NAMALWA (cell line): ENCODE data around the gene ANKRD11.
A peak's percentile ranks its signal among the peaks of the same experiment; 100 is the strongest.
"Not testable (repeated sequence)": the region's sequence is repeated elsewhere in the genome, so short reads cannot be mapped to it uniquely, and the experiment has no call there.

Source experiments
- DNase-seq: peaks from one replicate; pipeline ENCODE4 v3.0.0-alpha.2; 2015; ENCODE audit warnings: low spot score

ANKRD11 gene

DNA sequence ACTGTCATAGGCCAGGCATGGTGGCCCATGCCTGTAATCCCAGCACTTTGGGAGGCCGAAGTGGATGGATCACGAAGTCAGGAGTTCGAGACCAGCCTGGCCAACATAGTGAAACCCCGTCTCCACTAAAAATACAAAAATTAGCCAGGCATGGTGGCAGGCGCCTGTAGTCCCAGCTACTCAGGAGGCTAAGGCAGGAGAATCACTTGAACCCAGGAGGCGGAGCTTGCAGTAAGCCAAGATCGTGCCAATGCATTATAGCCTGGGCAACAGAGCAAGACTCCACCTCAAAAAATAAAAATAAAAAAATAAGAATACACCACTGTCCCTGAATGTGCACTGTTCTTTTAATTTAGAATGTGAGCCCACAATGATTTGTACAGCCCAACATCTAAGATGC, 61.8 kb downstream of the ANKRD11 start:
- DNase-seq = not testable (repeated sequence)

DNA sequence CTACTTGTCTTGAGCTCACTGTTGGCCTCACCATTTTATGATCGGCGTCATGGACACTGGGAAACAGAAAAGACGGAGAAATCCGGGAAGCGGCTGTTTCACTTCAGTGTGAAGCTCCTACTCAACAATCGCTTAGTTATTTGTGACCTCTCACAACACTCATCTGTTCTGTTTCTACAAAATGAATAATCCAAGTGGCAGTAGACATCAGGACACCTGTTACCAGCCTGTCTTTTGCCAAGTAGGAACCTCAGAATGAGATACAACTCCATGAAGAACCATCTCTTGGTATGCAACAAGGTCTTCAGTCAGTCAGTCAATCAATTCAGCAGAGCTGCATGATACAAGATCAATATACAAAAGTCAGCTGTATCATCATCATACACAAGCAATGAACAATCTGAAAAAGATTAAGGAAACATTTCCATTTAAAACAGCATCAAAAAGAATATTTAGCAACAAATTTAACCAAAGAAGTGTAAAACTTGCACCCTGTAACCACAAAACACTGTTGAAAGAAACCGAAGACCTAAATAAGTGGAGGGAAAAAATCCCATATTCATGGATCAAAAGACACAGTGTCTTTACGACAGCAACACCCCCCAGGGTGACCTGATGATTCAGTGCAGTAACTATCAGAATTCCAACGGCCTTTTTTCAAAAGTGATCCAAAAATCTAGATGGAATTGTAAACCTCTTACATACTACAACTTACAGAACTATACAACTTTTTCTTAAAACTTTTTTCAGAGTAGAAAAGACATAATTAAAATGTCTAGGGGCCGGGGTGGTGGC, 63.4 kb downstream of the ANKRD11 start:
- no peak for DNase-seq

DNA sequence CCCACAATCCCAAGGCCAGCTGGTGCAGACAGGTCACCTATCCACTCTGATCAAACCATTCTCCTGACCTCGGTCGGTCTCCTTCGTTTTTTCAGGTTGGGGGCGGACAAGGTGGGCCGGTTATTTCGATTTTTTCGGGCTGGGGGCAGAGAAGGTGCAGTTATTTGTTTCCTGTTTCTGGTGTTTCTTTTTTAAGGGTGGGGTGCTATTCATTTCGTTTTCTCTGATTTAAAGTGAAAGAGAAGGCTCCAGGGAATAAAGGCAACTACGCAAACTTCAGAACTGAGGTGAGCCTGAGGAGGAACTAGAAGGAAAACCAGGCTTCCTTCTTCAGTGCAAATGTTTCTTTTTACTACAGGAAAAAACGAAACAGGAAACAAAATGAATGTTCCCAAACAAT, 64.8 kb downstream of the ANKRD11 start:
- no peak for DNase-seq

DNA sequence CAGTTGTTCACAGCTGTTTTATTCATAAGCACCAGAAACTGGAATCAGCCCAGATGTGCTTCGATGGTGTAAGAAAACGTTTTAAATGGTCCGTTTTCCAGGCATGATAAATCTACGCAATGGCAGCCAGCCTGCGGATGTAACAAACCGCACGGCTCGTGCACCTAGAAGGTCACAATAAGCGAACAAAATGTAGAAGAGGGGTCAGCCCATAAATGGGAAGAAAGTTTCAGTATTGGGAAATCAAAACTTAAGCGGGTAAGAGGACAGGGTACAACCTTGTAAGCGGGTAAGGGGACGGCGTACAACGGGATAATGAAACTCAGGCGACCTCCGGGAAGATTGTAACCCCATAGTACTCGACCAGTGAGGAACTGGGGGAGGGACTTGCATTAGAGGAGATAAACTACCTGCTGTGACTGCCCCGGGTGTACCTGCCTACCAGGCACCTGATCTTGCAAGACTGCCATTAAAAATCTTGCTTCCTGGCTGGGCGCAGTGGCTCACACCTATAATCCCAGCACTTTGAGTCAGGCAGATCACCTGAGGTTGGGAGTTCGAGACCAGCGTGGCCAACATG, 66.6 kb downstream of the ANKRD11 start:
- no peak for DNase-seq

DNA sequence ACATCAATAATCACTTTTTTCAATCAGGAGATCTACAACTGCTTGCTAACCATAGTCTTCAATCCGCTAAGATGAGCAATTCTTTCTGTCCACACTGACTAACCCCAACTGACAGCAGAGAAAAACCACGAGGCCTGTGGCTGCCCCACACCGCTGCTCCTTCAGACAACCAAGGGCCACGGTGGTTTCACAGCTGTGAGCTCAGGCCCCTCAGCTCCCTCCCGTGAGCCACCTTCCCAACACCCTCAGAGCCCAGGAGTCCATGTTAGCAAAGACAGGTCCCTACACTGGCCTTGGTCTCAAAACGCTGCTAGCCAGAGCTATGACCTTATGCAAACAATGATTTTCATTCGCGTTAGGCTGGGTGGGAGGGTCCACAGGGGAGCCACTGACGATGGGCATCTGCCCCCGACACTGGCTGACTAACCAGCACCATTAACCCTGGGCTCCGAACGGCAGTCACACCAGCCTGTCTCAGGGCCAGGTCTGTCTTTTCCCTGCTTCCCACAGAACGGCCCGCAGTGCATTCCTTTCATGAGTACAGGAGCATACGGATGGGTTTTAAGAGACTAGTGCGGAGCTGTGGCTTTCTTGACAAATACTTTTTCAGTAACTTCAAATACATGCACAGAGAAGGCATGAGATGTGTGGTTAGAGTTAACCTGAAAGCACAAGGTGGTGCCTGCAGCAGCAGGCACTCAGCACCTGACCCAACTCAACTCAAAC, 67.3 kb downstream of the ANKRD11 start:
- DNase-seq = no peak

DNA sequence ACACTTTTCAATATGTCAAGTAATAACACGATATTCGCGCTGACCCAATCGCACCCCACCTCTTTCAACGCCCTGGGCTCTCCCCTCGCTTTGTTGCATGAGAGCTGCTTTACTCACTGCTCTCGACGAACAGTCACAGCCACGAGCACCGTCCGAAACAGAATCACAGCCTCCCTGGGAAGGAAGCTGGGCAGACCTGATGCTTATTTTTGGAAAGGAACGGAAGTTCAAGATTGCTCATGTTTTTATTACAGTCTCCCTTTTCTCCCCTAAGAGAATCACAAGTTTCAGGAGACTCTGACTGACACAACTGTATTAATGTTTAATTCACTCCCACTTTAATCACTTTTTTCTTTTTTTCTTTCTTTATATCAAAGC, 67.8 kb downstream of the ANKRD11 start:
- DNase-seq = no peak

GRCh38 chr16:89421300-89421699, 69.1 kb downstream of the ANKRD11 start:
- DNase-seq = not testable (repeated sequence)

- DNase-seq = no peak
Measured at GRCh38 chr16:89420204-89420603, 70.2 kb downstream of the ANKRD11 start.

- DNase-seq = no peak
Measured at GRCh38 chr16:89418352-89418751, 72.0 kb downstream of the ANKRD11 start.

DNA sequence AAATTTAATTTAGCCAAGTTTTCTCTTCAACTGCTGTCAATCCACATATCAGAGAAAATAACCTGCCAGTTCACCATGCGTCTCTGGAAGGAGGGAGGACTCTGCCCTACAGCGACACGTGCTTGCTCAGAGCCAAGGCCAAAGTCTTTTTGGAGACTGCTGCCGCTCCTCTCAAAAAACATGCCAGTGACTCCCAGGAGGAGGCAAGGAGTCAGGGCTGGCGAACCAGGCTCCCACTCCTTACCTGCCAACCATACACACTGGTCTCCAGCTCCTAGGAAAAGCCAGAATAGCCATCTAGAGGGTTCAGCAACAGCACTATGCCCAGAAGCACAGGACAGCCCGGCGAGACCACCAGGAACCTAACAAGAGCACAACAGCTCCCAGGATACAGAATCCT, 73.0 kb downstream of the ANKRD11 start:
- no peak for DNase-seq

- DNase-seq = no peak
Measured at GRCh38 chr16:89413811-89414585, 76.4 kb downstream of the ANKRD11 start.

GRCh38 chr16:89412811-89413210, 77.5 kb downstream of the ANKRD11 start:
- DNase-seq = no peak

DNA sequence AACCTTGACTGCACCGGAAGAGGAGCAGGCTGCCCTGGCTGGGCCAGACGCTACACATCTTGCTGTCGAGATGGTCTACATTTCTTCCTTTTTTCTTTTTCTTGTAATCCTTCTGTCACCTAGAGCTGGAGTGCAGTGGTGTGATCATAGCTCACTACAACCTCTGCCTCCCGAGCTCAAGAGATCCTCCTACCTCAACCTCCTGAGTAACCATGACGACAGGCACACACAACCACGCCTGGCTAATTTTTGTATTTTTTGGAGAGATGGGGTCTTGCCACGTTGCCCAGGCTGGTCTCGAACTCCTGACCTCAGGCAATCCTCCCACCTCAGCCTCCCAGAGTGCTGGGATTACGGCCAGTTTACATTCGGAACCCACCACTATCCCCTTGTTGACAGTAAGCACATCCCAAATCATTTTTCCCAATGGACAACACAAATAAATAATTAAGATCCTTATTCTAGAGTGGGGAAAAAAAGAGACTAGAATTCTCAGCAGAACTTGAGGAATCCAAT, 79.0 kb downstream of the ANKRD11 start:
- DNase-seq = peak; percentile 38

DNA sequence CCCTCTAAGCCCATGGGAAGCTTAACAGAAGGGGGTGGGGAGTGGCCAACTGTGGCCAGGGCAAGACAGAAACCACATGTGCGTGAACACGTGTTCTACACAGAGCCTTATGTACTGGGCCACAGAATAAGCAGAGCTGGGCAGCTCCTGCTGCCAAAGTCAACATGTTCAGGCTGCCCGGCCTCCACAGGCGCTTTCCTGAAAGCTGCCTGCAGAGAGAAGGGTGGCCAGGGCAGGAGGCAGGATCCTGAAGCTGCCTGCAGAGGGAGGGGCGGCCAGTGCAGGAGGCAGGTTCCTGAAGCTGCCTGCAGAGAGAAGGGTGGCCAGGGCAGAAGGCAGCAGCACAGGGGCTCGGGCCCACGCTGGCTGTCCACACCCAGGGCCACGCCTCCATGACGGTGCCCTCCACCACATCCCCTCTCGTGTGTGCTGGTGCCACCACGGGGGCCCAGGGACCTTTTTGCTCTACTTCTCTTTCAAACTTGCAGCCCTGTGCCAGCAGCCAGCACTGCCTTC, 79.5 kb downstream of the ANKRD11 start:
- no peak for DNase-seq

- DNase-seq = no peak
Measured at GRCh38 chr16:89410322-89410721, 80.0 kb downstream of the ANKRD11 start.

GRCh38 chr16:89409161-89409711, 81.1 kb downstream of the ANKRD11 start:
- DNase-seq = peak; percentile 31

- DNase-seq = no peak
Measured at GRCh38 chr16:89408315-89408714, 82.0 kb downstream of the ANKRD11 start.

DNA sequence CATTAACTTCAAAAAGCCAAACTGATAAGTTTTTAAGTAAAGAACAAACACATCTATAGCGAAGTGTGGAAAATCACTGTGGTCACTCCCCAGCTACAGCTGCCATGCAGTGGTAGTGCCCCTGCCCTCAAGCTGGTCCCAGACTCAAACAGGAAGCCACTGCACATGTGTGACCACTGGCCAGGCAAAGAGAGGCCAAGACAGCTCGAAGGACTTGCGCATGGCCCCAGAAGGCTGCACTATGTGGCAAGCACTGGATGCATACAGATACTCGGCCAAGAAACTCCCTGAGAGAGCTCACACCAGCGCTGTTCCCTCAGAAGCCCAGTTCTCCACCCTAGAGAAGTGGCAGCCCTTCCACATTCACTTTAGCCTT, 82.4 kb downstream of the ANKRD11 start:
- no peak for DNase-seq

DNA sequence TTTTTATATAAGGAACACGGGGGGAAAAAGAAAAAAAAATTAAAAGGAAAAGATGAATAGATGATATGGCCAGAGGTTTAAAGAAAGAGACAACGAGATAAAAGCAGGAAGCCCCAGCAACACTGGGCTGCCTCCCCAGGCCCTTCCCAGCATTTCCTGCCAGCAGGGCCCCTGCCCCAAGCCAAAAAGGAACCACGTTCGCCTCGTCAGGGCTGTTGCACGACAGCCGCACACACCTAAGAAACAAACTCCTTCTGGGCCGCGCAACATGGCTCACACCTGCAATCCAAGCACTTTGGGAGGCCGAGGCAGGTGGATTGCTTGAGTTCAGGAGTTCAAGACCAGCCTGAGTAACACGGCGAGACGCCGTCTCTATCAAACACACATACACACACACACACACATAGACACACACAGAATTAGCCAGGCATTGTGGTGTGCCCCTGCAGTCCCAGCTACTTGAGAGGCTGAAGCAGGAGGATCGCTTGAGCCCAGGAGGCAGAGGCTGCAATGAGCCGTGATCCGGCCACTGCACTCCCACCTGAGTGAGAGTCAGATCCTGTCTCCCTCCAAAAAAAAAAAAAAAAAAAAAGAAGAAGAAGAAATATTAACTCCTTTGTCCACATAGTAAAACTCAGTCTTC, 83.0 kb downstream of the ANKRD11 start:
- DNase-seq = no peak

DNA sequence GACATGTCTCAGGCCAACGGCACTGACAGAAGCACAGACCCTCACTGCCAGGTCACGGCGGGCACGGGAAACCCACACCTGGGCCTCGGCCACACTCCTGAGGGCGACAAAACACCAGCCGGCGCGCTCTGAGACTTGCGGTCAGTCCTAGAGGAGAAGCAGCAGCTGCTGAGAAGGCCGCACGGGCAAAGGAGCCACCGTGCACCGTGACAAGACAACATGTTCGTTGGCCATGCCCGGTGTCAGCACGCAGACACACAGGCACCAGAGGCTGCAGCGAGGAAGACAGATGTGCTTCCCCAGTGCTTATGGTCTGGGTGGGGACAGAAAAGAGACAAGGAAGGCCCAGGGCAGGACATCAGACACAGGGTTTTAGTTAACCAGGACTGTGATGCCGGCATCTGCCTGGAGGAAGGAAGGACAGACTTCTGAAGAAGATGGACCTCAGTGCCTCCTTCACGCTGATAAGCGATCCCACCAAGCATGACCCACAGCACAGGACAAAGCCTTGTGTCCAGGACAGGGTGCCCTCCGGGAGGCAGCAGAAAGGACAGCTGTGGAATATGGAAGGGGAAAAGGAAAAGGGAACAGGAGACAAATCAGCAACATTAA, 84.0 kb downstream of the ANKRD11 start:
- no peak for DNase-seq

DNA sequence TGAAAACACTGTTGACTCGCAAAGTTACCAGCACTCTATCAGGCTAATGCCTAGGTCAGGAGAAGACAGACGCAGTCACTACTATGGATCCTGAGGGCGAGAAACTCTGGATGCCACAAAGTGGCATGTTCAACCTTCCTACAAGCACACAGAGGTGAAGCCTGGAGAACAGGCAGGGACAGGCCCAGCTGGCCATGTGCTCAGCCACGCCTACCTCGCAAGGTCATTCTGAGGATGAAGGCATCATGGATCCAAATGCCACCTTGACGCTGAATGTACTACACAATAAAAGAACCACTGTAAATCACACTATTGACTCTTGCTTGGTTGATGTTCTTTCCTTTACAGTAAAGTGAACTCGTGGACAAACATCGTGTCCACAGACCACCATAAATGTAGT, 85.8 kb downstream of the ANKRD11 start:
- no peak for DNase-seq
